IPS-15b (cell line): ENCODE results near the gene RHBDD2.
"Not testable (repeated sequence)": the region's sequence is repeated elsewhere in the genome, so short reads cannot be mapped to it uniquely, and the experiment has no call there.

Source experiments
- H3K27me3 ChIP-seq: one replicate; pipeline ENCODE4 v1.6.1; 2013; ENCODE audit warnings: low read length; ENCODE audit not compliant: control insufficient read depth, insufficient read depth
- H3K36me3 ChIP-seq: one replicate; pipeline ENCODE4 v1.6.1; 2013; ENCODE audit warnings: low read length; ENCODE audit not compliant: control insufficient read depth, insufficient read depth
- H3K4me1 ChIP-seq: one replicate; pipeline ENCODE4 v1.6.1; 2013; ENCODE audit warnings: mild to moderate bottlenecking, low read length; ENCODE audit not compliant: control insufficient read depth, insufficient read depth
- H3K4me3 ChIP-seq: one replicate; pipeline ENCODE4 v1.5.1; 2013; ENCODE audit warnings: low read depth, low read length
- H3K9ac ChIP-seq: one replicate; pipeline ENCODE4 v1.6.1; 2013; ENCODE audit warnings: low read depth, mild to moderate bottlenecking, low read length
- H3K9me3 ChIP-seq: one replicate; pipeline ENCODE4 v1.6.1; 2013; ENCODE audit warnings: mild to moderate bottlenecking, low read length; ENCODE audit not compliant: control insufficient read depth, insufficient read depth

Gene RHBDD2

GRCh38 chr7:75896803-75897327, 18.0 kb downstream of the RHBDD2 start:
- Histone ChIP-seq H3K4me1 (no peaks in the 10 kb centered on the region), H3K9ac (no peak overlapping the region), H3K9me3 (no peaks in the 10 kb centered on the region), H3K36me3 (no peaks in the 10 kb centered on the region), H3K27me3 (no peaks in the 10 kb centered on the region), H3K4me3 (no peak overlapping the region)

DNA sequence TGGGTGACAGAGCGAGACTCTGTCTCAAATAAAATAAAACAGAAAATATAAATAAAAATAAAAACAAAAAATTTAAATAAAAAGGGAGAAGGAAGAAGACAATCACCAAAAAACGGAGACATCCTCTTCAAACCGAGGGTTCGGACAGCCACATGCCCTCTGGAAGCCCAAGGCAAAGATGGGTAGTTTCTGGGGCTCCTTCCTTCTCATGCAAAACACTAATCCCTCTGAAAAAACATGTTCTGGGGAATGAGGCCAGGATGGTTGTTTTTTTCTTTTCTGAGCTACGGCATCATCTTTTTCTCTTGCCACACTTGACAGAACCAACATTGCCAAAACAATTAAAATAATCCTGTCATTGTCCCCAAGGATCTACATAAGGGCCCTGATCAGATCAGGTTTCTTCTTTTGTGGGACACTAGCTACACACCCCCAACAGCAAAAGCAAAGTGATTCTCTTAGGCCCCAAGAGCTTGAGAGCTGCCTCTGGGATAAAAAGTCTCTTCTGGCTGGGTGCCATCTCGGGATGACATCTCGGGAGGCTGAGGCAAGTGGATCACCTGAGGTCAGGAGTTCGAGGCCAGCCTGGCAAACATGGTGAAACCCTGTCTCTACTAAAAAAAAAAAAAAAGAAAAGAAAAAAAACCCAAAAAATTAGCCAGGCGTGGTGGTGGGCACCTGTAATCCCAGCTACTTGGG, 21.9 kb downstream of the RHBDD2 start:
- Histone ChIP-seq H3K9me3 (no peaks in the 10 kb centered on the region), H3K36me3 (no peaks in the 10 kb centered on the region), H3K4me3 (no peak overlapping the region), H3K27me3 (no peaks in the 10 kb centered on the region), H3K4me1 (peaks cover under 1% of the 10 kb centered on the region), H3K9ac (no peak overlapping the region)

- Histone ChIP-seq H3K9ac (no peak overlapping the region), H3K9me3 (no peaks in the 10 kb centered on the region), H3K36me3 (no peaks in the 10 kb centered on the region), H3K4me3 (no peak overlapping the region), H3K4me1 (peaks cover 7% of the 10 kb centered on the region), H3K27me3 (no peaks in the 10 kb centered on the region)
Measured at GRCh38 chr7:75905785-75906604, 27.2 kb downstream of the RHBDD2 start.

GRCh38 chr7:75906991-75907667, 28.3 kb downstream of the RHBDD2 start:
- Histone ChIP-seq H3K4me3 (no peak overlapping the region), H3K9ac (no peak overlapping the region), H3K4me1 (peaks cover 7% of the 10 kb centered on the region), H3K27me3 (no peaks in the 10 kb centered on the region), H3K9me3 (no peaks in the 10 kb centered on the region), H3K36me3 (no peaks in the 10 kb centered on the region)

DNA sequence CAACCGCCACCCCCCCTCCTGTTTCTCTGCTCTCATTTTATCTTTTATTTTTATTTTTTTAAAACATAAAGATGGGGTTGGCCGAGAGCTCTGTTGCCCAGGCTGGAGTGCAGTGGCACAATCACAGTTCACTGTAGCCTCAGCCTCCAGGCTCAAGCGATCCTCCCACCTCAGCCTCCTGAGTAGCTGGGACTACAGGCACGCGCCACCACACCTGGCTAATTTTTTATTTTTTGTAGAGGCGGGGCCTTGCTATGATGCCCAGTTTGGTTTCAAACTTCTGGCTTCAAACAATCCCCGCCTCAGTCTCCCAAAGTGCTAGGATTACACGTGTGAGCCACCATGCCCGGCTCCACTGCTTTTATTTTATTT, 28.8 kb downstream of the RHBDD2 start:
- H3K36me3 ChIP-seq, H3K27me3 ChIP-seq, H3K9me3 ChIP-seq, H3K4me1 ChIP-seq, H3K4me3 ChIP-seq, H3K9ac ChIP-seq: not testable (repeated sequence)

GRCh38 chr7:75909521-75910132, 30.8 kb downstream of the RHBDD2 start:
- H3K4me1 ChIP-seq: peaks cover 10% of the 10 kb centered on the region
- no peaks in the 10 kb centered on the region for H3K27me3 ChIP-seq
- H3K36me3 ChIP-seq: no peaks in the 10 kb centered on the region
- H3K9me3 ChIP-seq: no peaks in the 10 kb centered on the region
- H3K4me3 ChIP-seq: no peak overlapping the region
- no peak overlapping the region for H3K9ac ChIP-seq

DNA sequence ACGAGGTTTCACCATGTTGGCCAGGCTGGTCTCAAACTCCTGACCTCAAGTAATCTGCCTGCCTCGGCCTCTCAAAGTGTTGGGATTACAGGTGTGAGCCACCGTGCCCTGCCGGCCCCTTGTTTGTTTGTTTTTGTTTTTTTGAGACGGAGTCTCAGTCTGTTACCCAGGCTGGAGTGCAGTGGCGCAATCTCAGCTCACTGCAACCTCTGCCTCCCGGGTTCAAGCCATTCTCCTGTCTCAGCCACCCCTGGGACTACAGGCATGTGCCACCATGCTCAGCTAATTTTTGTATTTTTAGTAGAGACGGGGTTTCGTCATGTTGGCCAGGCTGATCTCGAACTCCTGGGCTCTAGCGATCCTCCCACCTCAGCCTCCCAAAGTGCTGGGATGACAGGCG, 32.4 kb downstream of the RHBDD2 start:
- H3K4me1 ChIP-seq, H3K9ac ChIP-seq: not testable (repeated sequence)

GRCh38 chr7:75913437-75913836, 34.6 kb downstream of the RHBDD2 start:
- Histone ChIP-seq H3K36me3 (no peaks in the 10 kb centered on the region), H3K9ac (no peak overlapping the region), H3K27me3 (no peaks in the 10 kb centered on the region), H3K9me3 (no peaks in the 10 kb centered on the region), H3K4me1 (peaks cover 14% of the 10 kb centered on the region), H3K4me3 (no peak overlapping the region)

More for the DNA sequence above, 32.4 kb downstream of the RHBDD2 start:
- not testable (repeated sequence) for H3K9me3 ChIP-seq, H3K36me3 ChIP-seq, H3K4me3 ChIP-seq, H3K27me3 ChIP-seq

DNA sequence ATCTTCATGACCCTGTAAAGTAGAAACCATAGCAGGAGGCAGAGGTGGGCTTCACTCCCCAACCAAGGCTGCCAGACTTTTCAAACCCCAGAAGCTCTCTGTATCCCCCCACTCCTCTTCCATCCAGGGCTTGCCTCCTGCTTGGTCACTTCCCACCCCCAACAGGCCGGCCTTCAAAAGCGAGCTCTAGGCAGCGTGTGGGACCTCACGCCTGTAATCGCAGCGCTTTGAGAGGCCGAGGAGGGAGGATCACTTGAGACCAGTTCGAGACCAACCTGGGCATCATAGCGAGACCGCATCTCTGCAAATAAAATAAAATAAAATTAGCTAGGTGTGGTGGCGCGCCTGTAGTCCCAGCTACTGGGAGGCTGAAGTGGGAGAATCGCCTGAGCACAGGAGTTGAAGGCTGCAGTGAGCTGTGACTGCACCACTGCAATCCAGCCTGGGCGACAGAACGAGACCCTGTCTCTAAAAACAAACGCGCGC, 35.4 kb downstream of the RHBDD2 start:
- H3K9ac ChIP-seq: peak overlapping the region; percentile 26
- H3K4me1 ChIP-seq: peaks cover 14% of the 10 kb centered on the region
- peak overlapping the region; percentile 61 for H3K4me3 ChIP-seq
- no peaks in the 10 kb centered on the region for H3K9me3 ChIP-seq
- no peaks in the 10 kb centered on the region for H3K27me3 ChIP-seq
- no peaks in the 10 kb centered on the region for H3K36me3 ChIP-seq

GRCh38 chr7:75914655-75915415, 36.0 kb downstream of the RHBDD2 start, which contains the start of gene POR:
TSS of gene POR (plus strand) at chr7:75915155. CDS start at chr7:75954002, 38,847 bp downstream.
- Histone ChIP-seq H3K4me3 (peak within 1 kb of the TSS; percentile 90), H3K9me3 (no peaks in the 10 kb centered on the region), H3K36me3 (no peaks in the 10 kb centered on the region), H3K9ac (peak within 1 kb of the TSS; percentile 74), H3K27me3 (no peaks in the 10 kb centered on the region), H3K4me1 (peaks cover 14% of the 10 kb centered on the region)
